ENCODE results near the gene TTF1. TPM values are rescaled to one million over a fixed set of nuclear protein-coding genes. Genes with fewer than 3 reads are reported as not detected.

TTF1 gene
- total RNA-seq, 1 donor from 2014 or later = 28.6 TPM

DNA sequence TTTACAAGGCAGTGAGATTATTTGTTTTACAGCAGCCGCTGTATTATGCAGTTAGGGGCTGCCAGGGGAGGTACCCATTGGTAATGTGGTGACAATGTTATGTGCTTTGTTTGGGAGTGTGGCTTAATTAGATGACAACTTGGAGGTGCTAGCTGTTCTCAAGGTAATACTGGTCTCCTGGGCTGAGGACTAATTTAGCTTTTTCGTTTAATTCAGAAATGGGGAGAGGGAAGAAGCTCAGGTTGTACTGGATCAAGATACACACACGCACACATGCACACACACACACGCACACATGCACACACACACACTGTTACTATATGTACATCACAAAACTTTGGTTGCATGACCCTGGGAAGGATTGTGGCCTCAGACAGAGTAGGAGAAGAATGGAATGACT lies 41.3 kb upstream of the TTF1 start:
- Mint-ChIP-seq H3K9me3 (no peaks in the 10 kb centered on the region), H3K27me3 (ENCODE audit: insufficient read depth, low read depth) (peaks cover 14% of the 10 kb centered on the region), H3K4me3 (no peak overlapping the region), H3K27ac (no peak overlapping the region), H3K4me1 (peaks cover 35% of the 10 kb centered on the region), H3K36me3 (peaks cover 4% of the 10 kb centered on the region)
- DNase-seq (ENCODE audit: low spot score) = no peak
- Histone ChIP-seq H3K4me1 (peaks cover 7% of the 10 kb centered on the region), H3F3A (ENCODE audit: low read depth) (no peaks in the 10 kb centered on the region), H2AFZ (replicated peaks) (no peak overlapping the region), H3K9me3 (ENCODE audit: low read depth) (no peaks in the 10 kb centered on the region), H3K4me2 (no peak overlapping the region), H3K36me3 (no peaks in the 10 kb centered on the region), H3K9ac (no peak overlapping the region), H4K20me1 (ENCODE audit: low read depth) (no peaks in the 10 kb centered on the region), H3K4me3 (no peak overlapping the region), H3K27ac (no peak overlapping the region), H3K27me3 (peaks cover 10% of the 10 kb centered on the region), H3K79me2 (ENCODE audit: low read depth) (no peaks in the 10 kb centered on the region)
- no peak for TF ChIP-seq EZH2phosphoT487 (IDR thresholded peaks at IDR 0.05)
- TF ChIP-seq EZH2 (IDR thresholded peaks at IDR 0.05) = no peak

DNA sequence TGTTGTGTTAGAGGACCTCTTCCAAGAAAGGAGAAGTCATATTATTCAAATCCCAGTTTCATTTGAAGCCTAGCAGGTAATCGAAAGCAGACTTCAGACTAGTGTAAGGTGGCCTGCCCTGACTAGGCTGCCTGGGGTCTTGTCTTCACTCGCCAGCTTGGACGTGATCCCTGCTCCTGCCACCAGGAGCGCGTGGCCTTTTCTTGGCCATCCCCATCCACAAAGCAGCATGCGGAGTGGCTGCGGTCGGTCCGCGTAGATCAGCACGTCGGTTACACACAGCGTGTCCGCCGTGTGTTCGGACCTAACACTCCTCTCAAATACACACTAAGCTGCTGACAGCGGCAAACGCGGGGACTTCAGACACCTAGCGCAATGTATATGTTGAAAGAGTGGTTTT lies 40.7 kb upstream of the TTF1 start:
- Histone ChIP-seq H3F3A (ENCODE audit: low read depth) (no peaks in the 10 kb centered on the region), H3K79me2 (ENCODE audit: low read depth) (no peaks in the 10 kb centered on the region), H3K27me3 (peaks cover 10% of the 10 kb centered on the region), H3K4me2 (no peak overlapping the region), H3K9me3 (ENCODE audit: low read depth) (no peaks in the 10 kb centered on the region), H3K9ac (no peak overlapping the region), H4K20me1 (ENCODE audit: low read depth) (no peaks in the 10 kb centered on the region), H2AFZ (replicated peaks) (no peak overlapping the region), H3K4me3 (no peak overlapping the region), H3K27ac (no peak overlapping the region), H3K4me1 (peaks cover 4% of the 10 kb centered on the region), H3K36me3 (no peaks in the 10 kb centered on the region)
- TF ChIP-seq, protein P1, sequence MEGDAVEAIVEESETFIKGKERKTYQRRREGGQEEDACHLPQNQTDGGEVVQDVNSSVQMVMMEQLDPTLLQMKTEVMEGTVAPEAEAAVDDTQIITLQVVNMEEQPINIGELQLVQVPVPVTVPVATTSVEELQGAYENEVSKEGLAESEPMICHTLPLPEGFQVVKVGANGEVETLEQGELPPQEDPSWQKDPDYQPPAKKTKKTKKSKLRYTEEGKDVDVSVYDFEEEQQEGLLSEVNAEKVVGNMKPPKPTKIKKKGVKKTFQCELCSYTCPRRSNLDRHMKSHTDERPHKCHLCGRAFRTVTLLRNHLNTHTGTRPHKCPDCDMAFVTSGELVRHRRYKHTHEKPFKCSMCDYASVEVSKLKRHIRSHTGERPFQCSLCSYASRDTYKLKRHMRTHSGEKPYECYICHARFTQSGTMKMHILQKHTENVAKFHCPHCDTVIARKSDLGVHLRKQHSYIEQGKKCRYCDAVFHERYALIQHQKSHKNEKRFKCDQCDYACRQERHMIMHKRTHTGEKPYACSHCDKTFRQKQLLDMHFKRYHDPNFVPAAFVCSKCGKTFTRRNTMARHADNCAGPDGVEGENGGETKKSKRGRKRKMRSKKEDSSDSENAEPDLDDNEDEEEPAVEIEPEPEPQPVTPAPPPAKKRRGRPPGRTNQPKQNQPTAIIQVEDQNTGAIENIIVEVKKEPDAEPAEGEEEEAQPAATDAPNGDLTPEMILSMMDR (IDR thresholded peaks at IDR 0.05) = peak; percentile 60
- no peak for TF ChIP-seq EZH2 (IDR thresholded peaks at IDR 0.05)
- Mint-ChIP-seq H3K27ac (peak overlapping the region; percentile 82), H3K27me3 (ENCODE audit: insufficient read depth, low read depth) (peaks cover 14% of the 10 kb centered on the region), H3K9me3 (no peaks in the 10 kb centered on the region), H3K4me3 (no peak overlapping the region), H3K36me3 (peaks cover 4% of the 10 kb centered on the region), H3K4me1 (peaks cover 30% of the 10 kb centered on the region)
- DNase-seq (ENCODE audit: low spot score) = peak; percentile 78

DNA sequence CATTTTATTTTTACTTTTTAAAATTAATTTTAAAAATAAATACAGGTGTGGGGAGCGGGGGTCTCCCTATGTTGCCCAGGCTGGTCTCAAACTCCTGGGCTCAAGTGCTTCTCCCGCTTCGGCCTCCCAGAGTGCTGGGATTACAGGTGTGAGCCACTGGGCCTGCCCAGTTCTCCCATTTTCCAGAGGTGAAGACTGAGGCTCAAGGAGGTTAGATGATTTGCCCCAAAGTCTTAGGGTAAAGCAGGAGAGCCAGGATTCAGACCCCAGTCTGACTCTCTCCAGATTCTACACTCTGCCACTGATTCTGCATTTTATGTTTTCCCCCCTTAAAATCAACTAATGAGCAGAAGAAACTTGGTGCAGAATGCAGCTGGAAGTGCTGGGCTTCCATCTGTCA lies 40.2 kb upstream of the TTF1 start:
- no peaks in the 10 kb centered on the region for H3K79me2 ChIP-seq (ENCODE audit: low read depth)
- DNase-seq (ENCODE audit: low spot score) = no peak
- Mint-ChIP-seq H3K9me3 (no peaks in the 10 kb centered on the region), H3K4me1 (peaks cover 27% of the 10 kb centered on the region), H3K36me3 (no peaks in the 10 kb centered on the region), H3K27ac (no peak overlapping the region), H3K4me3 (no peak overlapping the region), H3K27me3 (ENCODE audit: insufficient read depth, low read depth) (peaks cover 17% of the 10 kb centered on the region)
- no peak overlapping the region for H3K4me3 ChIP-seq
- H3K27me3 ChIP-seq = peaks cover 10% of the 10 kb centered on the region
- peaks cover 4% of the 10 kb centered on the region for H3K4me1 ChIP-seq
- TF ChIP-seq, protein P1 (IDR thresholded peaks at IDR 0.05) = no peak
- TF ChIP-seq EZH2 (IDR thresholded peaks at IDR 0.05) (no peak), EZH2phosphoT487 (IDR thresholded peaks at IDR 0.05) (no peak)
- no peaks in the 10 kb centered on the region for H4K20me1 ChIP-seq (ENCODE audit: low read depth)
- H3K36me3 ChIP-seq = no peaks in the 10 kb centered on the region
- H3K9me3 ChIP-seq (ENCODE audit: low read depth) = no peaks in the 10 kb centered on the region
- H3K4me2 ChIP-seq = no peak overlapping the region
- H2AFZ ChIP-seq (replicated peaks) = no peak overlapping the region
- no peak overlapping the region for H3K9ac ChIP-seq
- H3F3A ChIP-seq (ENCODE audit: low read depth) = no peaks in the 10 kb centered on the region
- no peak overlapping the region for H3K27ac ChIP-seq

DNA sequence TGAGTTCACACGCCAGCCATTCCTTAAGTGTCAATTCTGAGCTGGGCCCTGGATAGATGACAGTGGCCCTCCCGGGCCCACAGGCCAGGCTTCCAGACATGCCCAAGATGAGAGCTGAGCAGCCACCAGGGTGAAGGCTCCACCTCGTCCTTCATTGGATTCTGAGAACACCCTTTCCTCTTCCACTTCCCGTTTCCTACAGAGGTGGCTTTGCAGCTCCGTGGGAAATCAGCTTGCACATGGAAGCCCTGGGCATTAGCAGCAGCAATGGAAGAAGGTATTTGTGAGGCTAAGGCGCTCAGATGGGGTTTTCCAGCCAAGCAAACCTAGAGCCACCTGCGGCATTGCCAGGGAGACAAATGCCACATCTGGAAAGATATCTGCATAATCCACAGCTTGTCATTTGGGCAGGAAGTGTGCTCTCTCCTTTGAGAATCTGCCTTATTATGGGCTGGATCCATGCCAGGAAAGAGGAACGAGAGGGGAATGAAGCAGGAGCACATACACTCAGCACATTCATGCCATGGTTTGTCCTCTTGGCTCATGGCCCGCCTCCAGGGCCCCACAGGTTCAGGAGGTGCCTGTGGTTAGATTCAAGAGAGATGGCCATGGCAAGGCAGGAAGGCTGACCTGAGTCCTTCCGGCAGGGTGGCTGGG lies 37.4 kb upstream of the TTF1 start:
- H3K27ac Mint-ChIP-seq = no peak overlapping the region
- no peaks in the 10 kb centered on the region for H3K36me3 Mint-ChIP-seq
- H3K9me3 ChIP-seq (ENCODE audit: low read depth) = no peaks in the 10 kb centered on the region
- no peak overlapping the region for H3K9ac ChIP-seq
- no peaks in the 10 kb centered on the region for H3K9me3 Mint-ChIP-seq
- no peak overlapping the region for H3K4me2 ChIP-seq
- H4K20me1 ChIP-seq (ENCODE audit: low read depth) = no peaks in the 10 kb centered on the region
- peaks cover 19% of the 10 kb centered on the region for H3K4me1 ChIP-seq
- H3K4me3 Mint-ChIP-seq = peak overlapping the region; percentile 38
- H3K27me3 ChIP-seq = peaks cover 10% of the 10 kb centered on the region
- H2AFZ ChIP-seq (replicated peaks) = no peak overlapping the region
- peaks cover 17% of the 10 kb centered on the region for H3K27me3 Mint-ChIP-seq (ENCODE audit: insufficient read depth, low read depth)
- peaks cover 11% of the 10 kb centered on the region for H3F3A ChIP-seq (ENCODE audit: low read depth)
- no peak for TF ChIP-seq EZH2 (IDR thresholded peaks at IDR 0.05)
- TF ChIP-seq, protein P1 (IDR thresholded peaks at IDR 0.05) = no peak
- TF ChIP-seq EZH2phosphoT487 (IDR thresholded peaks at IDR 0.05) = no peak
- peaks cover 38% of the 10 kb centered on the region for H3K4me1 Mint-ChIP-seq
- no peak overlapping the region for H3K4me3 ChIP-seq
- no peaks in the 10 kb centered on the region for H3K36me3 ChIP-seq
- no peak for DNase-seq (ENCODE audit: low spot score)
- H3K79me2 ChIP-seq (ENCODE audit: low read depth) = no peaks in the 10 kb centered on the region
- H3K27ac ChIP-seq = no peak overlapping the region

Data from neural progenitor cell (in vitro differentiated cells).